ENCODE measurements around the gene QKI.
A peak's percentile ranks its signal among the peaks of the same experiment; 100 is the strongest.

QKI gene

GRCh38 chr6:163386329-163386908 lies 28.1 kb upstream of the QKI start:
- TF ChIP-seq POLR2A (IDR thresholded peaks at IDR 0.05; ENCODE audit: extremely low read depth, insufficient read length): no peak
- no peak for TF ChIP-seq MAX (IDR thresholded peaks at IDR 0.05; ENCODE audit: low read depth, low read length)
- no peak for TF ChIP-seq MYC (IDR thresholded peaks at IDR 0.05; ENCODE audit: low read depth, low read length)
- TF ChIP-seq CTCF (IDR thresholded peaks at IDR 0.05; ENCODE audit: low read depth, low read length): no peak

GRCh38 chr6:163387317-163387716 lies 27.2 kb upstream of the QKI start:
- no peak overlapping the region for H3K4me3 ChIP-seq (ENCODE audit: low read depth, low read length)
- DNase-seq (ENCODE audit: low read depth): no peak
- TF ChIP-seq MAX (IDR thresholded peaks at IDR 0.05; ENCODE audit: low read depth, low read length): no peak
- TF ChIP-seq POLR2A (IDR thresholded peaks at IDR 0.05; ENCODE audit: extremely low read depth, insufficient read length): no peak
- no peak for TF ChIP-seq MYC (IDR thresholded peaks at IDR 0.05; ENCODE audit: low read depth, low read length)
- TF ChIP-seq CTCF (IDR thresholded peaks at IDR 0.05; ENCODE audit: low read depth, low read length): no peak

More at GRCh38 chr6:163386329-163386908, 28.1 kb upstream of the QKI start:
- DNase-seq (ENCODE audit: low read depth): no peak
- H3K4me3 ChIP-seq (ENCODE audit: low read depth, low read length): no peak overlapping the region

- TF ChIP-seq POLR2A (IDR thresholded peaks at IDR 0.05; ENCODE audit: extremely low read depth, insufficient read length) (no peak), MYC (IDR thresholded peaks at IDR 0.05; ENCODE audit: low read depth, low read length) (no peak), MAX (IDR thresholded peaks at IDR 0.05; ENCODE audit: low read depth, low read length) (no peak), CTCF (IDR thresholded peaks at IDR 0.05; ENCODE audit: low read depth, low read length) (no peak)
- peak; percentile 61 for DNase-seq (ENCODE audit: low read depth)
- H3K4me3 ChIP-seq (ENCODE audit: low read depth, low read length): no peak overlapping the region
Observed at GRCh38 chr6:163389354-163389753, 25.2 kb upstream of the QKI start.

GRCh38 chr6:163390770-163391169 lies 23.7 kb upstream of the QKI start:
- TF ChIP-seq CTCF (IDR thresholded peaks at IDR 0.05; ENCODE audit: low read depth, low read length) (no peak), MAX (IDR thresholded peaks at IDR 0.05; ENCODE audit: low read depth, low read length) (no peak), MYC (IDR thresholded peaks at IDR 0.05; ENCODE audit: low read depth, low read length) (no peak), POLR2A (IDR thresholded peaks at IDR 0.05; ENCODE audit: extremely low read depth, insufficient read length) (no peak)
- no peak for DNase-seq (ENCODE audit: low read depth)
- no peak overlapping the region for H3K4me3 ChIP-seq (ENCODE audit: low read depth, low read length)

GRCh38 chr6:163391985-163392384 lies 22.5 kb upstream of the QKI start:
- DNase-seq (ENCODE audit: low read depth): no peak
- no peak overlapping the region for H3K4me3 ChIP-seq (ENCODE audit: low read depth, low read length)
- TF ChIP-seq CTCF (IDR thresholded peaks at IDR 0.05; ENCODE audit: low read depth, low read length): no peak
- no peak for TF ChIP-seq MAX (IDR thresholded peaks at IDR 0.05; ENCODE audit: low read depth, low read length)
